ENCODE measurements around the gene CST1. TPM values are rescaled to one million over a fixed set of nuclear protein-coding genes. Genes with fewer than 3 reads are reported as not detected.
"Not testable (repeated sequence)": the region's sequence is repeated elsewhere in the genome, so short reads cannot be mapped to it uniquely, and the experiment has no call there.

The CST1 gene
- total RNA-seq, 2 donors from 2014 or later, result not detected

- H3K36me3 Mint-ChIP-seq (ENCODE audit: low read depth); H3K27me3 Mint-ChIP-seq; DNase-seq; ATAC-seq; H3K27ac Mint-ChIP-seq; H3K9me3 ChIP-seq (ENCODE audit: control insufficient read depth, low read length, poor library complexity, severe bottlenecking); H3K4me3 Mint-ChIP-seq; H3K4me1 Mint-ChIP-seq: not testable (repeated sequence)
These were observed 27.9 kb downstream of the CST1 start for GRCh38 chr20:23722851-23723250.

GRCh38 chr20:23721962-23722361 is 28.8 kb downstream of the CST1 start:
- Mint-ChIP-seq H3K27me3 (no peaks in the 10 kb centered on the region), H3K4me3 (no peak overlapping the region), H3K27ac (no peak overlapping the region), H3K36me3 (ENCODE audit: low read depth) (no peaks in the 10 kb centered on the region), H3K4me1 (no peaks in the 10 kb centered on the region)
- ATAC-seq (no peak), DNase-seq (no peak)
- no peaks in the 10 kb centered on the region for H3K9me3 ChIP-seq (ENCODE audit: control insufficient read depth, low read length, poor library complexity, severe bottlenecking)

- not testable (repeated sequence) for H3K27me3 Mint-ChIP-seq; H3K27ac Mint-ChIP-seq; H3K4me3 Mint-ChIP-seq; ATAC-seq; DNase-seq; H3K4me1 Mint-ChIP-seq; H3K9me3 ChIP-seq (ENCODE audit: control insufficient read depth, low read length, poor library complexity, severe bottlenecking); H3K36me3 Mint-ChIP-seq (ENCODE audit: low read depth)
These were observed 31.4 kb downstream of the CST1 start for GRCh38 chr20:23719351-23719750.

- not testable (repeated sequence) for H3K27ac Mint-ChIP-seq; H3K9me3 ChIP-seq (ENCODE audit: control insufficient read depth, low read length, poor library complexity, severe bottlenecking); ATAC-seq; DNase-seq; H3K4me3 Mint-ChIP-seq; H3K27me3 Mint-ChIP-seq; H3K4me1 Mint-ChIP-seq; H3K36me3 Mint-ChIP-seq (ENCODE audit: low read depth)
These were observed 39.0 kb downstream of the CST1 start for GRCh38 chr20:23711778-23712177.

- Mint-ChIP-seq H3K4me1 (no peaks in the 10 kb centered on the region), H3K27ac (no peak overlapping the region), H3K36me3 (ENCODE audit: low read depth) (no peaks in the 10 kb centered on the region), H3K27me3 (no peaks in the 10 kb centered on the region), H3K4me3 (no peak overlapping the region)
- ATAC-seq (no peak), DNase-seq (no peak)
- H3K9me3 ChIP-seq (ENCODE audit: control insufficient read depth, low read length, poor library complexity, severe bottlenecking), result no peaks in the 10 kb centered on the region
These were observed 40.0 kb downstream of the CST1 start for GRCh38 chr20:23710771-23711170.

DNA sequence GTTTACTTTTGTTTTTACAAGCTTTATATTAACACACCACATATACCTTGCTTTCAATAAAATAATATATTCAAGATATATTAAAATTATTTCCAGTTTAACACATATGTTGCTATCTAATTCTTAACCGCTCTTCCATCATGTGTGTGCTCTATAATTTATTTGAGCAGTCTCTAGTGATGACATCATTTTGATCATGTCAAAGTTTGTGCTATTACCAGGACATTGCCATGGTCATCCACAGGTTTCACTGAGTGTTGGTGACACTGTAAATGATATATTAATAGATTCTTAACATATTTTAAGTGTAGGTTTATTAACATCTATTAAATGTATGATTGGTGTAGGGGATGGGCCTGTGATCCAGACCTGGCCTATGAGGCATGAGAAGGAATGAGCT is 44.8 kb downstream of the CST1 start:
- H3K4me1 Mint-ChIP-seq, result no peaks in the 10 kb centered on the region
- no peaks in the 10 kb centered on the region for H3K9me3 ChIP-seq (ENCODE audit: control insufficient read depth, low read length, poor library complexity, severe bottlenecking)
- ATAC-seq, result no peak
- no peaks in the 10 kb centered on the region for H3K27me3 Mint-ChIP-seq
- no peaks in the 10 kb centered on the region for H3K36me3 Mint-ChIP-seq (ENCODE audit: low read depth)
- H3K4me3 Mint-ChIP-seq, result no peak overlapping the region
- no peak for DNase-seq
- H3K27ac Mint-ChIP-seq, result no peak overlapping the region

GRCh38 chr20:23702021-23702420 is 48.7 kb downstream of the CST1 start:
- ATAC-seq (no peak), DNase-seq (no peak)
- Mint-ChIP-seq H3K27me3 (no peaks in the 10 kb centered on the region), H3K4me3 (no peak overlapping the region), H3K27ac (no peak overlapping the region), H3K36me3 (ENCODE audit: low read depth) (no peaks in the 10 kb centered on the region), H3K4me1 (no peaks in the 10 kb centered on the region)
- no peaks in the 10 kb centered on the region for H3K9me3 ChIP-seq (ENCODE audit: control insufficient read depth, low read length, poor library complexity, severe bottlenecking)

DNA sequence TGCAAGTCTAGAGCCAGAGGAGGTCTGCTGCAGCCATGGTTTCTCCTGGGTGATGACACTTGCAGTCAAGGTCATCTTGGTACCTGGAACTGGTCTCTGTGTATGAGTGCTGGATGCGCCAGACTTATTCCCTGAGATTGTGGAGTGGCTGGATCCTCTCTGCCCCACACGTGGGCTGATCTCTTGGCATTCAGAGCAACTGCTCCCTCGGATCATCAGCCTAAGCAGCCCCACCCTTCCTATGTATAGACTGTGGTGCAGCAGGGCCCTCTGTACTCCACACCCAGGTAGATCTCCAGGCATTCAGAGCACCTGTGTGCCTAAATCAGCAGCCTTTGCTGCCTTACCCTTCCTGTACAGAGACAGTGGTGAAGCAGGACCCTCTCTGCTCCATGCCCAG is 49.8 kb downstream of the CST1 start:
- H3K27ac Mint-ChIP-seq, result no peak overlapping the region
- ATAC-seq (no peak), DNase-seq (no peak)
- H3K9me3 ChIP-seq (ENCODE audit: control insufficient read depth, low read length, poor library complexity, severe bottlenecking), result no peaks in the 10 kb centered on the region
- H3K27me3 Mint-ChIP-seq, result no peaks in the 10 kb centered on the region
- H3K36me3 Mint-ChIP-seq (ENCODE audit: low read depth), result no peaks in the 10 kb centered on the region
- H3K4me3 Mint-ChIP-seq, result no peak overlapping the region
- no peaks in the 10 kb centered on the region for H3K4me1 Mint-ChIP-seq

DNA sequence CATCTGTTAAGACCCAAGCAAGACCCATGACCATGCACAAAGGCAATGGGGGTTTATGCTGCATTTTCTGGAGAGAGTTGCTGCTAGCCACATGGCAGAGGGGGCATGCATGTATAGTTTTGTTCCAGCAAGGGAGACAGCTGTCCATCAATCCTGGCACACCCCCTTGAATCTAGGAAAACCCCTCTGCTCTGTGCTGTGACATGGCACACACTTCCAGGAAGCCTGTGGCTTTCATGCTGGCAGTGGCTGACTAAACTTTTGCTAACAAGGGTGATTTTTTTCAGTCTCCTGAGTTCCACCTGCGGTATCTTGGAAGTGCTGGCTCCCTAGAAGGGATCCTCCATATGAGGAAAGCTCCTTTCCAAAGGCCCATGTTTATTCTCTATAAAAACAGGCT is 52.8 kb downstream of the CST1 start:
- Mint-ChIP-seq H3K27ac (no peak overlapping the region), H3K36me3 (ENCODE audit: low read depth) (no peaks in the 10 kb centered on the region), H3K4me1 (no peaks in the 10 kb centered on the region), H3K27me3 (peaks cover 15% of the 10 kb centered on the region), H3K4me3 (no peak overlapping the region)
- H3K9me3 ChIP-seq (ENCODE audit: control insufficient read depth, low read length, poor library complexity, severe bottlenecking), result no peaks in the 10 kb centered on the region
- ATAC-seq (no peak), DNase-seq (no peak)

Other genes starting within 250 kb of the CST1 start
- gene CST9L, start 182.5 kb downstream of the CST1 start, total RNA-seq, result not detected
- gene CST9, start 145.0 kb downstream of the CST1 start, total RNA-seq, result not detected
- gene CST3, start 113.0 kb downstream of the CST1 start, total RNA-seq, result 10 to 100 TPM; 29.5 to 87.5 TPM
- not detected for gene CST4, start 61.9 kb downstream of the CST1 start, total RNA-seq
- gene CST2, start 75.8 kb upstream of the CST1 start, total RNA-seq, result not detected
- gene CST5, start 128.8 kb upstream of the CST1 start, total RNA-seq, result not detected
- gene GGTLC1, start 237.8 kb upstream of the CST1 start, total RNA-seq, result not detected